ENCODE results near the gene SLC25A14. TPM values are rescaled to one million over a fixed set of nuclear protein-coding genes. Genes with fewer than 3 reads are reported as not detected.
A peak's percentile ranks its signal among the peaks of the same experiment; 100 is the strongest.

SLC25A14 gene
- total and polyA plus RNA-seq, 2 of the 8 experiments (the other 6 are each of a cell fraction or from before 2014, with no cell fraction given): 9.3 to 14.2 TPM

DNA sequence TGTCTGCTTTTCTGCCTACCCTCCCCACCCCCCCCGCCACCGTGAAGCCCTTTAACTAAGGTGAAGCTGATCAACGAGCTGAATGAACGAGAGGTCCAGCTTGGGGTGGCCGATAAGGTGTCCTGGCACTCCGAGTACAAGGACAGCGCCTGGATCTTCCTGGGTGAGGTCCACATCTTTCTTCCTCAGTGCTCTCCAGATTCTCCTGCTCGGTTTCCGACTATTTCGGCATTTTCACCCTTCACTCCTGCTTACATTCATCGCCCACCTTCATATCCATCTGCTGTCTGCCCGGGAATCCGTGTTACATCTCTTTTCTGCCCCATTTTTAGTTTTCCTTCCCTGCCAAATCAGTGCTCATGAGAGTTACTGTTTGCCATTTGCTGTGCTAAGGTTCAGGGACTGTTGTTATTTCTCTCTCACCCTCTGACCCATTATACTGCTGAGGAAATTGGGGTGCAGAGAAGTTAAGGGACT is 62.5 kb downstream of the SLC25A14 start:
- H2BK12ac ChIP-seq (ENCODE audit: low read depth, low read length): no peak overlapping the region
- CTCF ChIA-PET (ENCODE audit: partially characterized antibody): interaction anchor here (0.6 to 1.3 kb wide), 2 partner anchors 9 to 497 kb away, joined by 3 read pairs; no protein-coding TSS in a partner anchor
- H3K23me2 ChIP-seq (ENCODE audit: low read depth, low read length): peaks cover 3% of the 10 kb centered on the region; the same call in 1 of the 2 replicates
- H3K56ac ChIP-seq (replicated peaks; ENCODE audit: insufficient read length, low read depth, low read length): no peak overlapping the region
- FAIRE-seq (no peak), DNase-seq (ENCODE audit: low read depth in 1 of 2, low spot score in 2 of 2) (no peak)
- H4K91ac ChIP-seq (replicated peaks; ENCODE audit: insufficient read length, low read length): no peak overlapping the region
- no peaks in the 10 kb centered on the region for H3K79me1 ChIP-seq (ENCODE audit: low read depth, low read length)
- no peak overlapping the region for H4K5ac ChIP-seq (ENCODE audit: insufficient read length, low read depth, low read length)
- H3K4me3 ChIP-seq (ENCODE audit: extremely low read depth in 1 of 4, insufficient read depth in 2 of 4, low read depth in 3 of 4, low read length in 4 of 4): peak overlapping the region; percentile 51 to 93 (median 76)
- no peak overlapping the region for H3K14ac ChIP-seq (ENCODE audit: insufficient read length)
- no peak overlapping the region for H3K18ac ChIP-seq (ENCODE audit: extremely low read depth, low read length)
- no peaks in the 10 kb centered on the region; a peak in 1 of 7 replicates for H3K27me3 ChIP-seq (replicated peaks in 1 of 4; ENCODE audit: control insufficient read depth in 3 of 4, extremely low read depth in 1 of 4, insufficient read depth in 3 of 4, low read length in 3 of 4)
- H3K79me2 ChIP-seq (ENCODE audit: control insufficient read depth in 1 of 2, insufficient read depth in 2 of 2, low read length in 2 of 2): peaks cover 0 to 10% of the 10 kb centered on the region in 2 experiments; a peak in 1 of 4 replicates
- WGBS, 2 experiments (ENCODE audit: extremely low coverage in 1 of 2, insufficient coverage in 1 of 2, insufficient read length in 1 of 2, insufficient replicate concordance in 2 of 2, low coverage in 1 of 2, low lambda C conversion rate in 2 of 2, missing lambda C conversion rate in 1 of 2): 0% methylated on average over 8 of the region's 13 CpGs; no CpG with 5 or more reads in 1 of the 2 experiments
- H4K20me1 ChIP-seq (replicated peaks in 1 of 2; ENCODE audit: control insufficient read depth in 1 of 2, insufficient read depth in 2 of 2, low read length in 2 of 2): no peaks in the 10 kb centered on the region
- peak overlapping the region; percentile 71 to 74 for H3K4me2 ChIP-seq (ENCODE audit: insufficient read depth in 1 of 2, low read depth in 2 of 2, low read length in 2 of 2)
- H4K8ac ChIP-seq (ENCODE audit: extremely low read depth, insufficient read depth, low read length): no peak overlapping the region
- no peak overlapping the region for H3K4ac ChIP-seq (replicated peaks; ENCODE audit: insufficient read length, low read depth, low read length)
- no peaks in the 10 kb centered on the region for H3K9me3 ChIP-seq (ENCODE audit: insufficient read depth in 2 of 2, low read depth in 1 of 2, low read length in 1 of 2)
- no peak overlapping the region for H2AFZ ChIP-seq (ENCODE audit: low read length)
- H2BK120ac ChIP-seq (replicated peaks; ENCODE audit: low read depth, low read length): no peak overlapping the region
- TF ChIP-seq POLR2A (IDR thresholded peaks at IDR 0.05; ENCODE audit: control extremely low read depth in 1 of 2, low read depth in 2 of 2, low read length in 2 of 2) (no peak), KDM1A (IDR thresholded peaks at IDR 0.05; ENCODE audit: borderline replicate concordance, low read length) (no peak), CHD2 (IDR thresholded peaks at IDR 0.05; ENCODE audit: low read length) (no peak), CBX8 (IDR thresholded peaks at IDR 0.05; ENCODE audit: borderline replicate concordance, low read depth, low read length) (no peak), RNF2 (IDR thresholded peaks at IDR 0.05; ENCODE audit: borderline replicate concordance, low read depth, low read length, missing control alignments, poor library complexity, severe bottlenecking) (no peak), TAF1 (IDR thresholded peaks at IDR 0.05; ENCODE audit: low read depth, low read length) (no peak)
- no peak overlapping the region for H2AK5ac ChIP-seq (ENCODE audit: low read depth, low read length)
- peak overlapping the region; percentile 45 to 79 (median 69) for H3K9ac ChIP-seq (replicated peaks in 1 of 4; ENCODE audit: extremely low read depth in 1 of 4, low read depth in 3 of 4, low read length in 3 of 4)
- peaks cover 0 to 10% (median 4%) of the 10 kb centered on the region in 4 experiments; a peak in 4 of 8 replicates for H3K36me3 ChIP-seq (ENCODE audit: control insufficient read depth in 2 of 4, insufficient read depth in 4 of 4, low read length in 3 of 4)
- H2BK20ac ChIP-seq (ENCODE audit: low read length): no peak overlapping the region
- no peak overlapping the region for H3K23ac ChIP-seq (ENCODE audit: insufficient read length)
- no peak overlapping the region for H3K27ac ChIP-seq (ENCODE audit: low read depth, low read length)
- H2BK5ac ChIP-seq (ENCODE audit: low read depth, low read length): no peak overlapping the region
- no peak overlapping the region for H2BK15ac ChIP-seq (ENCODE audit: low read length)
- H3K4me1 ChIP-seq (replicated peaks in 1 of 4; ENCODE audit: control insufficient read depth in 3 of 4, insufficient read depth in 4 of 4, low read length in 3 of 4): no peaks in the 10 kb centered on the region; a peak in 2 of 7 replicates
- POLR2A ChIA-PET (ENCODE audit: partially characterized antibody): no interaction called here
